K562 treated with DMSO at 1 percent for 24 hours (cell line): ENCODE results near the gene ZCCHC10. TPM values are rescaled to one million over a fixed set of nuclear protein-coding genes. Genes with fewer than 3 reads are reported as not detected.

Source experiments
- total RNA-seq: library from RNA; unstranded; fragments of 300-600 nt; gene quantifications from 2 replicates; pipeline ENCODE4 v1.2.3, GENCODE V29; 2022; ENCODE audit warnings: low read depth; ENCODE audit not compliant: insufficient read depth

The ZCCHC10 gene
- total RNA-seq: 29.1 and 35.0 TPM in 2 replicates

GRCh38 chr5:133025804-133026663 lies at the start of gene ZCCHC10:
Gene ZCCHC10, minus strand, starts transcription at chr5:133026549. Its CDS starts 12 bp downstream, at chr5:133026537.

DNA sequence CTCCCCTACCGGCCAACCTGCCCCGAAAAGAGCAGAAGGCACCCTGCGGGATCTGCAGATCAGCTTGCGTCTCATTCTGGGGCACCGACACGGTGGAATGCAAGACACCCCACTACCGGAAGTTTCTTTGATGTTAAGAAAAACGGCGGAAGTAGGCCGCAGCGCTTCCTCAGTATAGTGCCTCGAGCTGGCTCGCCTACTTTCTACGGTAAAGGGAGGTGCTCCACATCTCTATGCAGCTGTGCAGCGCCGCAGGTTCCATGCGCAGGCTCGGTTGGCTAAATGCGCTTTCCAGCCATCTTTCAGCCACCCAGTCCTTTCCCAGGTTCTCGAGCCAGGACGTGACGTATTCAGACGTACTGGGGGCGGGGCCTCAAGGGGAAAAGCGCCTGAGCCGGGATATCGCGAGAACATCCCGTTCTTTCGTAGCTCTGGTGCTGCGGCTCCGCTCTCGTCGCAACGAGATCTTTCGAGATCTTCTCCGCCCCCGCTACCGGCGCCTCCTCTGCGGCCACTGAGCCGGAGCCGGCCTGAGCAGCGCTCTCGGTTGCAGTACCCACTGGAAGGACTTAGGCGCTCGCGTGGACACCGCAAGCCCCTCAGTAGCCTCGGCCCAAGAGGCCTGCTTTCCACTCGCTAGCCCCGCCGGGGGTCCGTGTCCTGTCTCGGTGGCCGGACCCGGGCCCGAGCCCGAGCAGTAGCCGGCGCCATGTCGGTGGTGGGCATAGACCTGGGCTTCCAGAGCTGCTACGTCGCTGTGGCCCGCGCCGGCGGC lies 25.4 kb upstream of the ZCCHC10 start, which contains the start of gene HSPA4:
Gene HSPA4, plus strand, starts transcription at position 472 of the 775 bp plus-strand sequence. Its CDS starts 238 bp downstream, at position 710.

DNA sequence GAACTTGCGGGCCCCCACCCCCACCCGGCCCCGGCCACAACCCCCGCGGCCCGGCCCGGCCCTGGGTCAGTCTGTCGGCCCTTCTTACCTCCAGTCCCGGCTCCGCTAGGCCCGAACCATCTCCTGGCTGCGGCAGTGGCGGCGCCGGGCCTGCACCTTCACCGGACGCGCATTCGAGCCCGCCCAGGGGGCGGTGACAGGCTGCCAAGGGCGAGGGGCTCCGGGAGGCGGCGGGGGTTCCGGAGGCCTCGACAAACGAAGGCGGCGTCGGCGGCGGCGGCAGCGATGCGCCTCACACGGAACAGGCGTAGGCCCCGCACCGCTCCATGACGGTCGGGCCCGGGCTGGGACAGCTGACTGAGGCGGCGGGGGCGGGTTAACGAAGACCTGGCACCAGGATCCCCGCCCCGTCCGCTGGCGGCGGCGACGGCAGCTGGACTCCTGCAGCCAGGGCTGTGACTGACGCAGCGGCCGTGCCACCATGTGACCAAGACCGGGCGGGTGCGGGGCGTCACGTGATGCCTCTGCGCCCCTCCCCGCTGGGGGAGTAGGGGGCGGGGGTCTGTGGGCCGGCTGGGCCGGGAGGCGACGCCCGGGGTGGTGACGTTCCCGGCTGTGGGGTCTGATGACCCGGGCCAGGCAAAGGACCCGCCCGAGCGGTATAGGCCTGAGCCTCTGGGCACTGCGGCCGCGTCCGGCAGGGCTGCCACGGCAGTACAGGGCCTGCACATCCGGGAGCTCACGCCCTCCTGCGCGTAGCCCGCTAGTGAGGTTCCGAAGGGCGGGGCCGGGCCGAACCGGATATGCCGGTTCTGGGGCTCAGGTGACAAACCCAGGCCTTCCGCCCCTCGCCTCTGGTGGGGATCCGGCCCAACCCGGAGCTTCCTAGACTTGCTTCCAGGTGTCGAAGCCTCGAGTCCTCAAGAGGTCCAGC lies 62.9 kb downstream of the ZCCHC10 start, which contains the start of gene AFF4:
Gene AFF4, minus strand, starts transcription at position 464 of the 934 bp plus-strand sequence. CDS start 26,445 bp downstream, outside the sequence.

Other genes starting within 250 kb of the ZCCHC10 start
- gene SEPTIN8, start 249.3 kb downstream of the ZCCHC10 start, total RNA-seq: 71.4 and 77.1 TPM in 2 replicates
- gene SOWAHA, start 213.2 kb downstream of the ZCCHC10 start, total RNA-seq: not detected in 2 replicates
- gene SHROOM1, start 195.9 kb downstream of the ZCCHC10 start, total RNA-seq: 37.1 and 45.0 TPM in 2 replicates
- 0.22 TPM in 1 of 2 replicates, not detected in the other for gene GDF9, start 160.1 kb downstream of the ZCCHC10 start, total RNA-seq
- gene UQCRQ, start 159.9 kb downstream of the ZCCHC10 start, total RNA-seq: 226 and 254 TPM in 2 replicates
- 2.6 and 3.6 TPM in 2 replicates for gene LEAP2, start 152.9 kb downstream of the ZCCHC10 start, total RNA-seq
- 12.3 and 16.6 TPM in 2 replicates for gene AFF4, start 62.9 kb downstream of the ZCCHC10 start, total RNA-seq
- 63.5 and 71.7 TPM in 2 replicates for gene HSPA4, start 25.5 kb upstream of the ZCCHC10 start, total RNA-seq